Activated CD4-positive, alpha-beta T cell treated with anti-CD3 and anti-CD28 coated beads, Interleukin-2, amount 50 U/mL, for 4 hours (primary cell): ENCODE data around the gene INPPL1.
"Not testable (repeated sequence)": the region's sequence is repeated elsewhere in the genome, so short reads cannot be mapped to it uniquely, and the experiment has no call there.

Experiments
- DNase-seq, 2 experiments: peaks; one replicate each; pipeline ENCODE4 v3.0.0-alpha.2; 2020

INPPL1 gene

GRCh38 chr11:72244361-72245262 lies 20.0 kb downstream of the INPPL1 start:
- no peak for DNase-seq

DNA sequence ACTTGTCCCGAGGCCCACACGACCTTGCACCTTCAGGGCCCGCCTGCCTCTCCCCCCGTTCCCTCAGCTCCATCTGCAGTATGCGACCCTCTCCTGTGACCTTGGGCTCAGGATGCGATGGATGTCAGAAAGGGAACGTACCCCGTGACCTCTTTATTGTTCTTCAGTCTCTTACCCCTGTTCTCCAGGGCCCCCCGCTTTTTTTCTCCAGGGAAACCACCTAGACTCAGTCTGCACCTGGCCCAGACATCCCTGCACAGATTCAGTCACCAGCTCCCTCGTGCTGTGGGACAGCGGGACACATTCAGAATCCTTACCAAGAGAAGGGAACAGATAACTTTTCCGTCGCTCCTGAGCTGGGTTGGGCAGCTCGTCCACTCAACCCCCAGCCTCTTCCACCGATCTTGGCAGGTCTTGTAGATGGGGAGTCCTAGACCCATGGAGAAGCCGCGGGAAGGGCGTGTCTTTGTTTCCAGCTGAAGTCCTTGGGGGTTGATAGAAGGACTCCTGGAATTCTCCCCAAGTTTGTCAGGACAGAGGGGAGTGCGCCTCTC lies 20.8 kb downstream of the INPPL1 start:
- no peak for DNase-seq

DNA sequence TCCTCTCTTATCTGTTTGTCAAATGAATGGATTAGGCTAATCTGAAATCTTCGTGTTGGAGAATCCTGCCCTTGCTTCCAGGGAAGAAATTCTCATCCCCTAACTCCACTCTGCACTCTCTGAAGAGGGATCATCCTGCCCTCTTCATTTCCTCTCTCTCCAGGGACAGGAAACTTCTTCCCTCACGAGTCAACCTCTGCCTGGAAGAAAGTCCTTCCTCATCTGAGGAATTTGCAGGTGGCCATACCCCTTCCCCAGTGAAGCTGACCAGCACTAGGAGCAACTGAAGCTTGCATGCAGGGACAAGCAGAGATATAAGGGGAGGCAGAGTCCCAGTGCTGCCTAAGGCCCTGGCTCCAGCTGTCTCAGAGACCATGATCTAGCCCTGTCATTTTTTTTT lies 23.0 kb downstream of the INPPL1 start:
- DNase-seq: no peak

- DNase-seq: no peak
Observed at GRCh38 chr11:72249961-72250360, 25.4 kb downstream of the INPPL1 start.

GRCh38 chr11:72250661-72251464 lies 26.3 kb downstream of the INPPL1 start:
- no peak for DNase-seq

GRCh38 chr11:72251614-72252013 lies 27.0 kb downstream of the INPPL1 start:
- DNase-seq: no peak

GRCh38 chr11:72253392-72253791 lies 28.8 kb downstream of the INPPL1 start:
- DNase-seq: no peak

- DNase-seq: no peak
Observed at GRCh38 chr11:72254299-72254993, 29.9 kb downstream of the INPPL1 start.

- no peak for DNase-seq
Observed at GRCh38 chr11:72257570-72257969, 33.0 kb downstream of the INPPL1 start.

- no peak for DNase-seq
Observed at GRCh38 chr11:72259490-72259889, 34.9 kb downstream of the INPPL1 start.

- no peak for DNase-seq
Observed at GRCh38 chr11:72260574-72260973, 36.0 kb downstream of the INPPL1 start.

GRCh38 chr11:72263361-72263760 lies 38.8 kb downstream of the INPPL1 start:
- DNase-seq: no peak

DNA sequence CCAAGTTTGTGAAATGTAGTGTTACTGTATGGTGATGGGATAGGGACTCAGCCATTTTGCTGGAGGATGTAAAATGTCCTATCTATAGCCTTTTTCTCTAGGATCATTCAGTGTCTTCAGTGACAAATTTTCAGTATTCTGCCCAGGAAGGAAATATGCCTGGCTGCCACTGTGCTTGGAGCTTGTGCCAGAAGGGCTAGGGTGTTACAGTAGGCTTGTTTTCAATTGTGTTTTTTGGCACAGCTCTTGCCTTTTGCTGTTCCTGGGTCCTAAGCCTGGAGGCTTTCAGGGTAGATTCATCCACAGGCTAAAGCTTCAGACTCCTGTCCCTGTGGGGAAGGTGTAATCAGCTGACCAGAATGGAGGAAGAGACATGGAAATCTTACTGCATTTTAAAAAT lies 41.4 kb downstream of the INPPL1 start:
- DNase-seq: no peak

GRCh38 chr11:72266960-72267359 lies 42.4 kb downstream of the INPPL1 start:
- not testable (repeated sequence) for DNase-seq

DNA sequence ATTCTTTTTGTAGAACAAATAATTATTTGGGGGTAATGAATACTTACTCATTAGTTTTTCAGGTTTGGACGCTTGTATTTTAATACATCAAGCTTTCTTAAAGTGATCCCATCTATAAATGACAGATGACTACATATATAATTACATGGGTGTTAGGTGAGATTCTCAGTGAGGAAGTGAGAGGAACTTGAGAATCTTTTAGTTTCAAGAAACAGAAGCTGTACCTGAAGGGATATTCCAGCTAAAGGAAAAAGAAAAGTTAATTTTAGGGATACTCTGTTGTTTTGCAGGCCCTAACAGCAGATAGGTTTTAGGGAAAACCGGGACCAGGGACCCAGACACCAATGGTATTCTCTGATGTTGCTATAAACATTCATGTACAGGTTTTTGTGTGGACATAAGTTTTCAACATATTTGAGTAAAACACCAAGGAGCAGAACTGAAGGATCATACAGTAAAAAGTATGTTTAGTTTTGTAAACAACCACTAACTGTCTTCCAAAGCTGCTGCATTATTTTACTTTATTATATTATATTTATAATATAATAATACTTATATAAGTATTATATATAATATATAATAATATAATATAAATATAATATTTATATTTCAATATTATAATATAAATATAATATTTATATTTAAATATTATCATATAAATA lies 43.5 kb downstream of the INPPL1 start:
- DNase-seq: no peak

DNA sequence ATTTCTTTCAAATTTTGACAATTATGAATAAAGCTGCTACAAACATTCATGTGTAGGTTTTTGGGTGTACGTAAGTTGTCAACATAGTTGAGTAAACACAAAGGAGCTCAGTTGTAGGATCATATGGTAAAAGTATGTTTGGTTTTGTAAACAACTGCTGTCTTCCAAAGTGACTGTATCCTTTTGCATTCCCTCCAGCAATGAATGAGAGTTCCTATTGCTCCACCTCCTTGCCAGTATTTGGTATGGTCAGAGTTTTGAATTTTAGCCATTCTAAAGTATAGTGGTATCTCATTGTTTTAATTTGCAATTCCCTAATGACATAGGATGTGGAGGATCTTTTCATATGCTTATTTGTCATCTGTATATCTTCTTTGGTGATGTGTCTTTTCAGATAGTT lies 47.4 kb downstream of the INPPL1 start:
- DNase-seq: no peak

DNA sequence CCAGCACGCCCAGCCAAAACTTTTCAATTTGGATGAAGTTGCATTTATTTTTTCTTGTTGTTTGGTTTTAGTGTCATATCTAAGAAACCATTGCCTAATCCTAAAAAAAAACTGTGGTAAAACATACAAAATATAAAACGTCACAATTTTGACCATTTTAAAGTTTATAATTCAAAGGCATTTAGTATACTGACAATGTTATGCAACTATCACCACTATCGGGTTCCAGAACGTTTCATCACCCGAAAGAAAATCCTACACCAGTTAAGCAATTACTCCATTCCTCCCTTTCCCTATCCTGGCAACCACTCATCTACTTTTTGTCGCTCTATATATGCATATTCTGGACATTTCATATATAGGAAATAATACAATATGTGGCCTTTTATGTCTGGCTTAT lies 49.9 kb downstream of the INPPL1 start:
- no peak for DNase-seq

DNA sequence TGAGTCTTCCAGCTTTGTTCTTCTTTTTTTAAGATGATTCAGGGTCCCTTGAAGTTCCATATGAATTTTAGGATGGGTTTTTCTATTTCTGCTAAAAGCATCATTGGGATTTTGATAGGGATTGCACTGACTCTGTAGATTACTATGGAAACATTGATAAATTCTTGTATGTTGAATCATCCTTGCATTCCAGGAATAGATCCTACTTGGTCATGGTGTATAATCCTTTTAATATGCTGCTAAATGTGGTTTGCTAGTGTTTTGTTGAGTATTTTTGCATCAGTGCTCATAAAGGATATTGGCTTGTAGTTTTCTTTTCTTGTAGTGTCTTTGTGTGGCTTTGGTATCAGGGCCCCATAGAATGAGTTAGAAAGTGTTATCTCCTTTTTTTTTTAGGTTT lies 54.3 kb downstream of the INPPL1 start:
- no peak for DNase-seq

DNA sequence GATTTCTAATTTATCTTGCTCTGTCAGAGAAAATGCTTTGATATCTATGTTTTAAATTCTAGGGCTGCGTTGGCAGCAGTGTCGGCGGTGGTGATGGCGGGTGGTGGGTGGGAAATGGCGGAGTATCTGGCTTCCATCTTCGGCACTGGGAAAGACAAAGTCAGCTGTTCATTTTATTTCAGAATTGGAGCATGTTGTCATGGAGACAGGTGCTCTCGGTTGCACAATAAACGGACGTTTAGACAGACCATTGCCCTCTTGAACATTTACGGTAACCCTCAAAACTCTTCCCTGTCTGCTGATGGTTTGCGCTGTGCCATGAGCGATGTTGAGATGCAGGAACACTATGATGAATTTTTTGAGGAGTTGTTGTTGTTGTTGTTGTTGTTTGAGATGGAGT lies 55.5 kb downstream of the INPPL1 start:
- DNase-seq: no peak

DNA sequence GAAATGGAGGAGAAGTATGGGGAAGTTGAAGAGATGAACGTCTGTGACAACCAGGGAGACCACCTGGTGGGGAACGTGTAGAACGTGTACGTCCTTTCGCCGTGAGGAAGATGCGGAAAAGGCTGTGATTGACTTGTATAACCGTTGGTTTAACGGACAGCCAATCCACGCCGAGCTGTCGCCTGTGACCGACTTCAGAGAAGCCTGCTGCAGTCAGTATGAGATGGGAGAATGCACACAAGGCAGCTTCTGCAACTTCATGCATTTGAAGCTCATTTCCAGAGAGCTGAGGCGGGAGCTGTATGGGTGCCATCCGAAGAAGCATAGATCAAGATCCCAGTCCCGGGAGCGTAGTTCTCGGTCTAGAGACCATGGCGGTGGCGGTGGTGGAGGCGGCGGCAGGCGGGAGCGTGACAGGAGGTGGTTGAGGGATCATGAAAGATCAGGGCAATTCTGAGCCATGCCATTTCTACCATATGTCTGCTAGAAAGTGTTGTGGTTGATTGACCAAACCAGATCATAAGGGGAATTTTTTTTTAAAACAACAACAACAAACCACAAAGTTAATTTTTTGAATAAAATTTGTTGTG lies 56.3 kb downstream of the INPPL1 start:
- DNase-seq: no peak

- DNase-seq: no peak
Observed at GRCh38 chr11:72283947-72284346, 59.4 kb downstream of the INPPL1 start.

DNA sequence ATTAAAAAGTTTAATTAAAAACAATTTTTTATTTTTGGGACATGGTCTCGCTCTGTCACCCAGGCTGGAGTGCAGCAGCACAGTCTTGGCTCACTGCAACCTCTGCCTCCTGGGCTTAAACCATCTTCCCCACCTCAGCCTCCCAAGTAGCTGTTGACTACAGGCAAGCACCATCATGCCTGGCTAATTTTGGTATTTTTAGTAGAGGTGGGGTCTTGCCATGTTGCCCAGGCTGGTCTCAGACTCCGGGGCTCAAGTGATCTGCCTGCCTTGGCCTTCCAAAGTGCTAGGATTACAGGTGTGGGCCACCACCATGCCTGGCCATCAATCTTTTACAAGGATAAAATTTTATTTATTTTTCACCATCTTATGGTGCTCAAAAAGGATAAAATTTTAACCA lies 62.7 kb downstream of the INPPL1 start:
- no peak for DNase-seq
